OCI-LY1 (cell line): ENCODE results near the gene TNS4.

ENCODE experiments used
- H2AFZ ChIP-seq: fragments of 200-600 bp; sonication (generic), shearing (Covaris generic); 2 replicates; pipeline ENCODE4 v1.6.0; 2014; ENCODE audit warnings: antibody characterized with exemption, mild to moderate bottlenecking, low read length
- H3F3A ChIP-seq: fragments of 200-600 bp; sonication (generic), shearing (Covaris generic); 2 replicates; pipeline ENCODE4 v1.6.0; 2014; ENCODE audit warnings: mild to moderate bottlenecking, antibody characterized with exemption, low read length, moderate library complexity; ENCODE audit not compliant: insufficient read depth
- H3K27ac ChIP-seq: fragments of 200-600 bp; sonication (generic); 2 replicates; pipeline ENCODE4 v1.5.1; 2014; ENCODE audit warnings: low read length, mixed run types, mild to moderate bottlenecking, low read depth; ENCODE audit not compliant: poor library complexity, severe bottlenecking
- H3K27me3 ChIP-seq: fragments of 200-600 bp; sonication (generic); 2 replicates; pipeline ENCODE4 v1.6.0; 2014; ENCODE audit warnings: antibody characterized with exemption, mild to moderate bottlenecking, low read length, moderate library complexity; ENCODE audit not compliant: insufficient read depth
- H3K36me3 ChIP-seq: fragments of 200-600 bp; sonication (generic); 2 replicates; pipeline ENCODE4 v1.6.1; 2014; ENCODE audit warnings: mild to moderate bottlenecking, antibody characterized with exemption, low read length, moderate library complexity, mixed read lengths; ENCODE audit not compliant: insufficient read depth
- H3K4me1 ChIP-seq: fragments of 200-600 bp; sonication (generic); 2 replicates; pipeline ENCODE4 v1.5.1; 2014; ENCODE audit warnings: mild to moderate bottlenecking, low read length, moderate library complexity; ENCODE audit not compliant: insufficient read depth, severe bottlenecking
- H3K4me2 ChIP-seq: fragments of 200-600 bp; sonication (generic), shearing (Covaris generic); 2 replicates; pipeline ENCODE4 v1.6.1; 2014; ENCODE audit warnings: low read length
- H3K4me3 ChIP-seq: fragments of 200-600 bp; sonication (generic); 2 replicates; pipeline ENCODE4 v1.5.1; 2014; ENCODE audit warnings: low read length, low read depth, mild to moderate bottlenecking, mixed read lengths; ENCODE audit not compliant: poor library complexity, severe bottlenecking
- H3K79me2 ChIP-seq: fragments of 200-600 bp; shearing (Covaris generic); 2 replicates; pipeline ENCODE4 v1.6.1; 2016; ENCODE audit warnings: mixed run types, low read length, mixed read lengths; ENCODE audit not compliant: insufficient read depth
- H3K9ac ChIP-seq: fragments of 200-600 bp; sonication (generic), shearing (Covaris generic); 2 replicates; pipeline ENCODE4 v1.6.1; 2014; ENCODE audit warnings: mild to moderate bottlenecking, low read length, mixed read lengths
- H3K9me2 ChIP-seq: fragments of 200-600 bp; sonication (generic), shearing (Covaris generic); 2 replicates; pipeline ENCODE4 v1.6.1; 2014; ENCODE audit warnings: low read depth, mild to moderate bottlenecking, low read length, mixed read lengths
- H3K9me3 ChIP-seq: fragments of 200-600 bp; shearing (Covaris generic); 2 replicates; pipeline ENCODE4 v1.6.1; 2014; ENCODE audit warnings: low read length, mixed read lengths
- H4K20me1 ChIP-seq: fragments of 200-600 bp; sonication (generic), shearing (Covaris generic); 2 replicates; pipeline ENCODE4 v1.6.0; 2016; ENCODE audit warnings: mild to moderate bottlenecking, low read length; ENCODE audit not compliant: insufficient read depth
- CTCF ChIP-seq: fragments of 200-600 bp; sonication (generic), shearing (Covaris generic); IDR thresholded peaks from 2 replicates; pipeline ENCODE4 v1.5.1; 2017; ENCODE audit warnings: mild to moderate bottlenecking, antibody characterized with exemption, low read length, moderate library complexity, mixed read lengths
- EZH2 ChIP-seq: fragments of 200-600 bp; sonication (generic), shearing (Covaris generic); IDR thresholded peaks from 2 replicates; pipeline ENCODE4 v1.8.0; 2017; ENCODE audit warnings: borderline replicate concordance, mixed run types, mild to moderate bottlenecking, antibody characterized with exemption, low read length, moderate library complexity, mixed read lengths

The TNS4 gene

GRCh38 chr17:40479754-40480480 lies 21.5 kb downstream of the TNS4 start:
- Histone ChIP-seq H3K9me2 (no peaks in the 10 kb centered on the region), H3K4me2 (peak overlapping the region; percentile 45; the same call in 1 of the 2 replicates), H3K27ac (peak overlapping the region; percentile 62)

GRCh38 chr17:40478486-40478885 lies 22.9 kb downstream of the TNS4 start:
- no peaks in the 10 kb centered on the region for H3K36me3 ChIP-seq
- no peaks in the 10 kb centered on the region for H4K20me1 ChIP-seq
- TF ChIP-seq CTCF (no peak), EZH2 (no peak)
- peaks cover 3% of the 10 kb centered on the region; the same call in 1 of the 2 replicates for H3K27me3 ChIP-seq
- H3K4me2 ChIP-seq = no peak overlapping the region
- H3K9ac ChIP-seq = no peak overlapping the region
- H3K9me2 ChIP-seq = no peaks in the 10 kb centered on the region
- H3K27ac ChIP-seq = no peak overlapping the region
- no peaks in the 10 kb centered on the region for H3K9me3 ChIP-seq
- H3K4me1 ChIP-seq = peaks cover 30% of the 10 kb centered on the region
- no peaks in the 10 kb centered on the region for H3F3A ChIP-seq
- no peak overlapping the region for H3K4me3 ChIP-seq
- H2AFZ ChIP-seq = no peak overlapping the region
- no peaks in the 10 kb centered on the region for H3K79me2 ChIP-seq

More at GRCh38 chr17:40479754-40480480, 21.5 kb downstream of the TNS4 start:
- no peaks in the 10 kb centered on the region for H4K20me1 ChIP-seq
- peak overlapping the region; percentile 19; the same call in 1 of the 2 replicates for H3K9ac ChIP-seq
- peaks cover 3% of the 10 kb centered on the region; the same call in 1 of the 2 replicates for H3K27me3 ChIP-seq
- no peak for TF ChIP-seq CTCF
- no peak for TF ChIP-seq EZH2
- H3K36me3 ChIP-seq = no peaks in the 10 kb centered on the region
- H3K9me3 ChIP-seq = no peaks in the 10 kb centered on the region
- peaks cover 30% of the 10 kb centered on the region for H3K4me1 ChIP-seq
- no peaks in the 10 kb centered on the region for H3K79me2 ChIP-seq
- H3K4me3 ChIP-seq = peak overlapping the region; percentile 6
- no peak overlapping the region for H2AFZ ChIP-seq
- H3F3A ChIP-seq = no peaks in the 10 kb centered on the region

GRCh38 chr17:40477796-40478195 lies 23.6 kb downstream of the TNS4 start:
- Histone ChIP-seq H3K9ac (no peak overlapping the region), H3K4me1 (peaks cover 30% of the 10 kb centered on the region), H3K36me3 (no peaks in the 10 kb centered on the region), H3K9me3 (no peaks in the 10 kb centered on the region), H3K79me2 (no peaks in the 10 kb centered on the region), H3K4me3 (no peak overlapping the region), H3K27ac (no peak overlapping the region), H3K4me2 (no peak overlapping the region), H3K9me2 (no peaks in the 10 kb centered on the region), H3F3A (no peaks in the 10 kb centered on the region), H3K27me3 (peaks cover 7% of the 10 kb centered on the region; the same call in 1 of the 2 replicates), H2AFZ (no peak overlapping the region), H4K20me1 (no peaks in the 10 kb centered on the region)
- no peak for TF ChIP-seq CTCF
- TF ChIP-seq EZH2 = no peak
